HepG2 (cell line): ENCODE data around the gene CDCA5. TPM values are rescaled to one million over a fixed set of nuclear protein-coding genes. Genes with fewer than 3 reads are reported as not detected.

Experiments used
- ATF3 ChIP-seq: sonication (generic); formaldehyde crosslinking; IDR thresholded peaks from 2 replicates; pipeline ENCODE4 v1.4.0; 2020; ENCODE audit warnings: missing genetic modification reagents
- HNF1A ChIP-seq, 2 experiments: sonication (generic) in 1 of 2; formaldehyde crosslinking in 1 of 2; IDR thresholded peaks; 2 replicates each; pipeline versions ENCODE4 v1.4.0 to v1.6.1; 2016 to 2020; ENCODE audit warnings: borderline replicate concordance in 1 of 2, low read depth in 1 of 2, mild to moderate bottlenecking in 1 of 2, missing genetic modification reagents in 1 of 2
- KAT8 ChIP-seq: IDR thresholded peaks from 2 replicates; pipeline ENCODE4 v1.6.1; 2016; ENCODE audit warnings: missing genetic modification reagents, missing compliant biosample characterization
- KLF9 ChIP-seq: IDR thresholded peaks from 2 replicates; pipeline ENCODE4 v1.6.1; 2016; ENCODE audit warnings: low read depth
- MATR3 ChIP-seq: sonication (generic); formaldehyde crosslinking; IDR thresholded peaks from 2 replicates; pipeline ENCODE4 v1.4.0; 2020; ENCODE audit warnings: missing genetic modification reagents
- NR3C1 ChIP-seq: sonication (generic); formaldehyde crosslinking; IDR thresholded peaks from 2 replicates; pipeline ENCODE4 v1.4.0; 2020; ENCODE audit warnings: missing genetic modification reagents
- PCBP2 ChIP-seq: fragments of 200-400 bp; formaldehyde crosslinking; optimal IDR thresholded peaks from 2 replicates; pipeline ENCODE3; 2018; ENCODE audit warnings: low read length, low read depth; ENCODE audit not compliant: poor library complexity, severe bottlenecking
- PRMT3 ChIP-seq: sonication (generic); formaldehyde crosslinking; IDR thresholded peaks from 2 replicates; pipeline ENCODE4 v1.8.1; 2022; ENCODE audit warnings: low read depth, mild to moderate bottlenecking, moderate library complexity, missing genetic modification reagents, borderline replicate concordance
- REL ChIP-seq: sonication (generic); formaldehyde crosslinking; conservative IDR thresholded peaks from 2 replicates; pipeline ENCODE4 v1.8.0; 2022; ENCODE audit warnings: mild to moderate bottlenecking, missing genetic modification reagents, moderate library complexity
- SRSF9 ChIP-seq: fragments of 200-400 bp; formaldehyde crosslinking; IDR thresholded peaks from 2 replicates; pipeline ENCODE4 v1.6.1; 2018; ENCODE audit warnings: borderline replicate concordance, mild to moderate bottlenecking, low read depth, low read length; ENCODE audit not compliant: insufficient read depth, poor library complexity, severe bottlenecking
- ZBTB25 ChIP-seq: IDR thresholded peaks from 2 replicates; pipeline ENCODE4 v1.6.1; 2018; ENCODE audit warnings: missing genetic modification reagents
- ZBTB8A ChIP-seq: sonication (generic); formaldehyde crosslinking; IDR thresholded peaks from 2 replicates; pipeline ENCODE4 v1.4.0; 2020; ENCODE audit warnings: mild to moderate bottlenecking, low read depth, missing genetic modification reagents, borderline replicate concordance
- ZNF124 ChIP-seq: sonication (generic); formaldehyde crosslinking; IDR thresholded peaks from 2 replicates; pipeline ENCODE4 v1.4.0; 2020; ENCODE audit warnings: missing genetic modification reagents
- ZNF276 ChIP-seq: sonication (generic); formaldehyde crosslinking; IDR thresholded peaks from 2 replicates; pipeline ENCODE4 v1.4.0; 2020; ENCODE audit warnings: mild to moderate bottlenecking, low read depth, missing genetic modification reagents
- ZNF44 ChIP-seq: sonication (generic); formaldehyde crosslinking; IDR thresholded peaks from 2 replicates; pipeline ENCODE4 v1.5.1; 2020; ENCODE audit warnings: mild to moderate bottlenecking, missing genetic modification reagents
- ZNF501 ChIP-seq: sonication (generic); formaldehyde crosslinking; IDR thresholded peaks from 2 replicates; pipeline ENCODE4 v1.5.1; 2020; ENCODE audit warnings: mild to moderate bottlenecking, moderate library complexity, missing genetic modification reagents
- ZNF550 ChIP-seq: sonication (generic); formaldehyde crosslinking; IDR thresholded peaks from 2 replicates; pipeline ENCODE4 v1.4.0; 2020; ENCODE audit warnings: mild to moderate bottlenecking, missing genetic modification reagents, borderline replicate concordance
- ZNF616 ChIP-seq: sonication (generic); formaldehyde crosslinking; IDR thresholded peaks from 2 replicates; pipeline ENCODE4 v1.5.0; 2020; ENCODE audit warnings: low read depth, mild to moderate bottlenecking, missing genetic modification reagents
- polyA plus RNA-seq, 8 experiments: library from polyadenylated mRNA; depleted of rRNA in 3 of 8; stranded (reverse) in 7 of 8; unstranded in 1 of 8; fragments of >200 nt; fragmentation: Illumina TruSeq in 4 of 8; extraction: Trizol in 4 of 8; gene quantifications; 2 replicates each; pipeline versions ENCODE4 v1.2.1 to v1.2.3, GENCODE V29; 2011 to 2016; ENCODE audit warnings: low read depth in 4 of 8, missing spikeins in 1 of 8, mixed read lengths in 1 of 8; ENCODE audit not compliant: insufficient read depth in 1 of 8
- total RNA-seq, 5 experiments: library from RNA; depleted of rRNA; stranded (reverse); fragments of >200 nt; fragmentation: Illumina TruSeq; extraction: Trizol; gene quantifications; 2 replicates each; pipeline ENCODE4 v1.2.3, GENCODE V29; 2016; ENCODE audit warnings: low read depth in 1 of 5
- TF ChIP-seq, protein P1 (sequence below): sonication (generic); formaldehyde crosslinking; IDR thresholded peaks from 2 replicates; pipeline ENCODE4 v1.8.0; 2022; ENCODE audit warnings: mild to moderate bottlenecking, missing genetic modification reagents, moderate library complexity

The CDCA5 gene
- total and polyA plus RNA-seq, 2 of the 13 experiments (the other 11 are each of a cell fraction or from before 2014, with no cell fraction given): 13.5 to 50.6 TPM

- no peak for TF ChIP-seq ZNF550 (CRISPR knock-in tag)
- no peak for TF ChIP-seq SRSF9
- peak; percentile 76 for TF ChIP-seq ZNF124
- TF ChIP-seq KAT8 (CRISPR knock-in tag): peak; percentile 26; the same call in 1 of the 2 replicates
- TF ChIP-seq ZNF44 (CRISPR knock-in tag): peak; percentile 31; the same call in 1 of the 2 replicates
- no peak for TF ChIP-seq PCBP2
- no peak for TF ChIP-seq ATF3
- TF ChIP-seq PRMT3 (CRISPR knock-in tag): no peak
- TF ChIP-seq ZBTB25 (CRISPR knock-in tag): peak; percentile 49; the same call in 1 of the 2 replicates
- no peak for TF ChIP-seq NR3C1 (CRISPR knock-in tag)
- 0 out of 2 replicates have a peak, but pooled peaks have one; percentile 30 for TF ChIP-seq ZNF616
- TF ChIP-seq ZBTB8A (CRISPR knock-in tag): no peak
- no peak for TF ChIP-seq ZNF276 (CRISPR knock-in tag)
- TF ChIP-seq MATR3 (CRISPR knock-in tag): no peak
- TF ChIP-seq KLF9 (CRISPR knock-in tag): no peak
- no peak for TF ChIP-seq ZNF501 (CRISPR knock-in tag)
- 0 out of 2 replicates have a peak, but pooled peaks have one; percentile 36 for TF ChIP-seq REL (CRISPR knock-in tag)
- TF ChIP-seq HNF1A (IDR thresholded peaks at IDR 0.05; ENCODE audit: low read depth): no peak
- no peak; the same call in 1 of the 2 replicates for TF ChIP-seq HNF1A (CRISPR knock-in tag; IDR thresholded peaks at IDR 0.05; ENCODE audit: borderline replicate concordance)
- TF ChIP-seq, protein P1, sequence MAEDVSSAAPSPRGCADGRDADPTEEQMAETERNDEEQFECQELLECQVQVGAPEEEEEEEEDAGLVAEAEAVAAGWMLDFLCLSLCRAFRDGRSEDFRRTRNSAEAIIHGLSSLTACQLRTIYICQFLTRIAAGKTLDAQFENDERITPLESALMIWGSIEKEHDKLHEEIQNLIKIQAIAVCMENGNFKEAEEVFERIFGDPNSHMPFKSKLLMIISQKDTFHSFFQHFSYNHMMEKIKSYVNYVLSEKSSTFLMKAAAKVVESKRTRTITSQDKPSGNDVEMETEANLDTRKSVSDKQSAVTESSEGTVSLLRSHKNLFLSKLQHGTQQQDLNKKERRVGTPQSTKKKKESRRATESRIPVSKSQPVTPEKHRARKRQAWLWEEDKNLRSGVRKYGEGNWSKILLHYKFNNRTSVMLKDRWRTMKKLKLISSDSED (CRISPR knock-in tag): no peak
Measured at GRCh38 chr11:65112546-65113360, 28.9 kb upstream of the CDCA5 start (continued).
